B cell (primary cell): ENCODE data around the gene SLC6A18. TPM values are rescaled to one million over a fixed set of nuclear protein-coding genes. Genes with fewer than 3 reads are reported as not detected.

Source experiments
- ATAC-seq: fragments of 200-7000 bp; cut with Tn5 transposase; one replicate; pipeline ENCODE4 v1.10.0; 2021; ENCODE audit warnings: low read depth, mild to moderate bottlenecking, moderate number of reproducible peaks, moderate library complexity
- CTCF ChIA-PET: fragments of 350-600 bp; sonication (Branson Sonifier 250); formaldehyde crosslinking; loops from one replicate; lab custom pipeline; 2021; ENCODE audit warnings: antibody characterized with exemption, inconsistent platforms; lab: Charles Lee
- POLR2A ChIA-PET: fragments of 350-600 bp; sonication (Branson Sonifier 250); formaldehyde crosslinking; loops from one replicate; lab custom pipeline; 2021; ENCODE audit warnings: antibody characterized with exemption; lab: Charles Lee
- DNase-seq: peaks from one replicate; pipeline ENCODE4 v3.0.0; 2013
- H2AFZ ChIP-seq: 2 replicates; pipeline ENCODE4 v1.6.1; 2012; ENCODE audit warnings: mild to moderate bottlenecking, low read depth, low read length; ENCODE audit not compliant: insufficient read depth, poor library complexity, severe bottlenecking
- H3K27ac ChIP-seq, 2 donors: 1 replicate in 1 of 2; 2 replicates in 1 of 2; pipeline ENCODE4 v1.5.1; 2012 to 2013; ENCODE audit warnings: low read length in 2 of 2, mild to moderate bottlenecking in 2 of 2, moderate library complexity in 1 of 2
- H3K27me3 ChIP-seq, 4 experiments: fragments of 200-600 bp in 1 of 4; sonication (generic) in 1 of 4; replicated peaks in 1 of 4; 1 replicate in 2 of 4; 2 replicates in 2 of 4; pipeline versions ENCODE4 v1.6.1 to v1.7.0; 2013 to 2016; ENCODE audit warnings: low read length in 3 of 4, mild to moderate bottlenecking in 2 of 4, mixed read lengths in 1 of 4, moderate library complexity in 1 of 4; ENCODE audit not compliant: insufficient read depth in 4 of 4, control insufficient read depth in 3 of 4; ENCODE audit errors: control extremely low read depth in 1 of 4
- H3K36me3 ChIP-seq, 2 experiments: replicated peaks in 1 of 2; 1 replicate in 1 of 2; 2 replicates in 1 of 2; pipeline versions ENCODE4 v1.6.1 to v1.7.1; 2013; ENCODE audit warnings: low read length in 1 of 2; ENCODE audit not compliant: insufficient read depth in 2 of 2, control insufficient read depth in 1 of 2; ENCODE audit errors: control extremely low read depth in 1 of 2, extremely low read depth in 1 of 2
- H3K4me1 ChIP-seq, 2 donors: fragments of 200-600 bp in 1 of 2; sonication (generic) in 1 of 2; 1 replicate in 1 of 2; 2 replicates in 1 of 2; pipeline versions ENCODE4 v1.5.1 to v1.6.1; 2013 to 2017; ENCODE audit warnings: low read length in 2 of 2; ENCODE audit not compliant: control insufficient read depth in 2 of 2, insufficient read depth in 2 of 2
- H3K4me2 ChIP-seq: replicated peaks from 2 replicates; pipeline ENCODE3; 2012; ENCODE audit warnings: mild to moderate bottlenecking, low read depth, low read length; ENCODE audit not compliant: poor library complexity, severe bottlenecking
- H3K4me3 ChIP-seq, 5 experiments: fragments of 200-600 bp in 1 of 5; sonication (generic) in 1 of 5; 1 replicate in 3 of 5; 2 replicates in 2 of 5; pipeline versions ENCODE4 v1.5.1 to v1.7.0; 2011 to 2016; ENCODE audit warnings: low read length in 4 of 5, mild to moderate bottlenecking in 4 of 5, low read depth in 2 of 5, control low read depth in 1 of 5, moderate library complexity in 1 of 5; ENCODE audit not compliant: insufficient read depth in 1 of 5; ENCODE audit errors: control extremely low read depth in 1 of 5, extremely low read depth in 1 of 5
- H3K79me2 ChIP-seq: fragments of 200-600 bp; sonication (generic); one replicate; pipeline ENCODE4 v1.6.0; 2016; ENCODE audit warnings: low read length; ENCODE audit not compliant: control insufficient read depth, insufficient read depth
- H3K9ac ChIP-seq: fragments of 200-600 bp; sonication (generic); 2 replicates; pipeline ENCODE4 v1.6.1; 2017; ENCODE audit warnings: mild to moderate bottlenecking, low read length, moderate library complexity
- H3K9me3 ChIP-seq, 3 donors: one replicate each; pipeline versions ENCODE4 v1.6.1 to v1.7.1; 2013; ENCODE audit warnings: low read length in 2 of 3; ENCODE audit not compliant: control insufficient read depth in 2 of 3, insufficient read depth in 1 of 3; ENCODE audit errors: control extremely low read depth in 1 of 3
- H4K20me1 ChIP-seq: 2 replicates; pipeline ENCODE4 v1.6.0; 2012; ENCODE audit warnings: mild to moderate bottlenecking, low read length; ENCODE audit not compliant: insufficient read depth, control insufficient read depth, poor library complexity, severe bottlenecking
- H3K27ac Mint-ChIP-seq: one replicate; pipeline ENCODE4 v1.8.0; 2021; ENCODE audit warnings: mixed read lengths
- H3K27me3 Mint-ChIP-seq: one replicate; pipeline ENCODE4 v1.8.0; 2021; ENCODE audit warnings: mixed read lengths
- H3K4me1 Mint-ChIP-seq: one replicate; pipeline ENCODE4 v1.8.0; 2021; ENCODE audit warnings: mixed read lengths
- H3K4me3 Mint-ChIP-seq: one replicate; pipeline ENCODE4 v1.8.0; 2021; ENCODE audit warnings: mixed read lengths
- H3K9me3 Mint-ChIP-seq: one replicate; pipeline ENCODE4 v1.8.0; 2022; ENCODE audit warnings: mixed read lengths; ENCODE audit not compliant: insufficient read depth
- CTCF ChIP-seq: fragments of 200-600 bp; IDR thresholded peaks from one replicate; pipeline ENCODE4 v1.8.0; 2022; ENCODE audit warnings: antibody characterized with exemption, mild to moderate bottlenecking
- EZH2 ChIP-seq: IDR thresholded peaks from 2 replicates; pipeline ENCODE4 v1.6.1; 2012; ENCODE audit warnings: borderline replicate concordance, low read depth, mild to moderate bottlenecking, moderate library complexity, low read length; ENCODE audit not compliant: insufficient read depth, poor library complexity, severe bottlenecking
- WGBS: methylation state at CpG from one replicate; pipeline ENCODE4 v1.1.5; 2013; ENCODE audit warnings: missing lambda C conversion rate; ENCODE audit not compliant: insufficient coverage; 5-methylcytosine and 5-hydroxymethylcytosine counted together
- intact Hi-C: fragments of 100-400 bp; cut with micrococcal nuclease; formaldehyde crosslinking; loops from one replicate; pipeline ENCODE4 v1.10.0; 2022
- polyA plus RNA-seq: library from polyadenylated mRNA; depleted of rRNA; stranded (reverse); fragments of >200 nt; gene quantifications from 2 replicates; pipeline ENCODE4 v1.2.3, GENCODE V29; 2012
- total RNA-seq, 2 donors: library from RNA; stranded (reverse); fragments of 120-200 nt in 1 of 2; gene quantifications; 1 replicate in 1 of 2; 2 replicates in 1 of 2; pipeline versions ENCODE4 v1.2.3 to v1.2.4, GENCODE V29; 2013 to 2022

SLC6A18 gene
- total and polyA plus RNA-seq, 2 donors (not counting 1 experiment from before 2014, with no cell fraction given) = not detected

- 93% methylated on average over 13 of the region's 13 CpGs for WGBS
- Mint-ChIP-seq H3K27ac (no peak overlapping the region), H3K27me3 (no peaks in the 10 kb centered on the region), H3K4me1 (no peaks in the 10 kb centered on the region), H3K4me3 (no peak overlapping the region), H3K9me3 (no peaks in the 10 kb centered on the region)
- ATAC-seq (no peak), DNase-seq (no peak)
- intact Hi-C loops = no loop called here
- Histone ChIP-seq H3K9me3 (peaks cover 0 to 17% (median 0%) of the 10 kb centered on the region in 3 donors), H3K9ac (no peak overlapping the region), H3K36me3 (no peaks in the 10 kb centered on the region), H2AFZ (no peak overlapping the region), H3K79me2 (no peaks in the 10 kb centered on the region), H3K4me3 (no peak overlapping the region), H4K20me1 (no peaks in the 10 kb centered on the region), H3K27me3 (no peaks in the 10 kb centered on the region), H3K4me2 (no peak overlapping the region), H3K27ac (no peak overlapping the region), H3K4me1 (no peaks in the 10 kb centered on the region)
- no peak for TF ChIP-seq EZH2
- TF ChIP-seq CTCF = no peak
- CTCF ChIA-PET = no interaction called here
- POLR2A ChIA-PET = no interaction called here
Measured at GRCh38 chr5:1268056-1268455, 42.9 kb downstream of the SLC6A18 start.

- H4K20me1 ChIP-seq = no peaks in the 10 kb centered on the region
- H3K9ac ChIP-seq = no peak overlapping the region
- no peak overlapping the region for H3K27ac ChIP-seq
- WGBS = 95% methylated on average over 13 of the region's 13 CpGs
- TF ChIP-seq EZH2 = no peak
- no peak for TF ChIP-seq CTCF
- H3K9me3 ChIP-seq = peaks cover 0 to 11% (median 0%) of the 10 kb centered on the region in 3 donors
- H3K27me3 Mint-ChIP-seq = no peaks in the 10 kb centered on the region
- H3K4me1 ChIP-seq = no peaks in the 10 kb centered on the region
- no peak overlapping the region for H3K4me2 ChIP-seq
- H3K27ac Mint-ChIP-seq = no peak overlapping the region
- intact Hi-C loops = no loop called here
- no peaks in the 10 kb centered on the region for H3K9me3 Mint-ChIP-seq
- H3K27me3 ChIP-seq = no peaks in the 10 kb centered on the region
- H2AFZ ChIP-seq = no peak overlapping the region
- DNase-seq (no peak), ATAC-seq (no peak)
- POLR2A ChIA-PET = no interaction called here
- H3K79me2 ChIP-seq = no peaks in the 10 kb centered on the region
- CTCF ChIA-PET = no interaction called here
- no peak overlapping the region for H3K4me3 Mint-ChIP-seq
- no peaks in the 10 kb centered on the region for H3K4me1 Mint-ChIP-seq
- no peaks in the 10 kb centered on the region for H3K36me3 ChIP-seq
- no peak overlapping the region for H3K4me3 ChIP-seq
Measured at GRCh38 chr5:1268666-1269065, 43.5 kb downstream of the SLC6A18 start.
